CD4-positive, alpha-beta memory T cell (primary cell): Measurements from ENCODE around the gene ZFR. TPM values are rescaled to one million over a fixed set of nuclear protein-coding genes. Genes with fewer than 3 reads are reported as not detected.
A peak's percentile ranks its signal among the peaks of the same experiment; 100 is the strongest.

Source experiments
- CTCF ChIA-PET: fragments of 350-600 bp; sonication (Branson Sonifier 250); formaldehyde crosslinking; loops from one replicate; lab custom pipeline; 2021; ENCODE audit warnings: inconsistent platforms; ENCODE audit not compliant: partially characterized antibody; lab: Charles Lee
- POLR2A ChIA-PET: fragments of 350-600 bp; sonication (Branson Sonifier 250); formaldehyde crosslinking; loops from one replicate; lab custom pipeline; 2021; ENCODE audit not compliant: partially characterized antibody; lab: Charles Lee
- DNase-seq, 5 donors: peaks; one replicate each; pipeline versions ENCODE4 v3.0.0 to v3.0.0-alpha.2; 2020 to 2022; ENCODE audit warnings: mixed read lengths in 1 of 5
- H3K27ac ChIP-seq: one replicate; pipeline ENCODE4 v1.7.0; 2013; ENCODE audit warnings: low read depth, low read length
- H3K27me3 ChIP-seq: 2 replicates; pipeline ENCODE4 v1.7.0; 2013; ENCODE audit warnings: mild to moderate bottlenecking, low read length, moderate library complexity; ENCODE audit not compliant: insufficient read depth
- H3K36me3 ChIP-seq: 2 replicates; pipeline ENCODE4 v1.7.0; 2013; ENCODE audit warnings: mild to moderate bottlenecking, low read length, moderate library complexity; ENCODE audit not compliant: insufficient read depth
- H3K4me1 ChIP-seq: 2 replicates; pipeline ENCODE4 v1.7.0; 2013; ENCODE audit warnings: mild to moderate bottlenecking, low read length, moderate library complexity; ENCODE audit not compliant: insufficient read depth
- H3K4me3 ChIP-seq, 2 donors: one replicate each; pipeline ENCODE4 v1.7.0; 2013; ENCODE audit warnings: low read length in 2 of 2, mild to moderate bottlenecking in 1 of 2
- H3K9me3 ChIP-seq, 2 donors: one replicate each; pipeline ENCODE4 v1.7.0; 2013; ENCODE audit warnings: low read length in 2 of 2, control low read depth in 1 of 2; ENCODE audit not compliant: control insufficient read depth in 1 of 2
- H3K27ac Mint-ChIP-seq, 7 donors: one replicate each; pipeline ENCODE4 v1.8.0; 2020 to 2021; ENCODE audit warnings: mixed read lengths in 7 of 7, mild to moderate bottlenecking in 6 of 7, inconsistent platforms in 3 of 7, moderate library complexity in 3 of 7
- H3K27me3 Mint-ChIP-seq, 2 donors: one replicate each; pipeline ENCODE4 v1.8.0; 2020 to 2021; ENCODE audit warnings: mixed read lengths in 2 of 2
- H3K36me3 Mint-ChIP-seq, 2 donors: one replicate each; pipeline ENCODE4 v1.8.0; 2020 to 2021; ENCODE audit warnings: mixed read lengths in 2 of 2, inconsistent platforms in 1 of 2, mild to moderate bottlenecking in 1 of 2
- H3K4me1 Mint-ChIP-seq, 4 donors: one replicate each; pipeline ENCODE4 v1.8.0; 2020 to 2021; ENCODE audit warnings: mixed read lengths in 4 of 4, mild to moderate bottlenecking in 1 of 4
- H3K4me3 Mint-ChIP-seq, 8 donors: one replicate each; pipeline ENCODE4 v1.8.0; 2020 to 2021; ENCODE audit warnings: mixed read lengths in 8 of 8, mild to moderate bottlenecking in 7 of 8, moderate library complexity in 6 of 8, inconsistent platforms in 3 of 8
- H3K9me3 Mint-ChIP-seq, 8 donors: one replicate each; pipeline ENCODE4 v1.8.0; 2020 to 2021; ENCODE audit warnings: mixed read lengths in 8 of 8, mild to moderate bottlenecking in 5 of 8, inconsistent platforms in 3 of 8, moderate library complexity in 1 of 8
- intact Hi-C: fragments of 100-400 bp; cut with micrococcal nuclease; formaldehyde crosslinking; loops from one replicate; pipeline ENCODE4 v1.15.1; 2023
- polyA plus RNA-seq, 2 donors: library from polyadenylated mRNA; unstranded; fragments of 300-500 nt; fragmentation: Illumina TruSeq; gene quantifications; one replicate each; pipeline ENCODE4 v1.2.3, GENCODE V29; 2021
- total RNA-seq, 2 experiments: library from RNA; stranded (reverse); gene quantifications; one replicate each; pipeline ENCODE4 v1.2.3, GENCODE V29; 2021

ZFR gene
- total and polyA plus RNA-seq, 4 experiments from 2014 or later = 60.1 to 102 (median 72.3) TPM

- Mint-ChIP-seq H3K4me1 (no peaks in the 10 kb centered on the region), H3K9me3 (peaks cover 0 to 9% (median 5%) of the 10 kb centered on the region in 8 donors), H3K36me3 (peaks cover 3 to 5% of the 10 kb centered on the region in 2 donors), H3K27ac (no peak overlapping the region), H3K4me3 (no peak overlapping the region), H3K27me3 (no peaks in the 10 kb centered on the region)
- Histone ChIP-seq H3K4me3 (no peak overlapping the region), H3K27me3 (no peaks in the 10 kb centered on the region), H3K4me1 (no peaks in the 10 kb centered on the region), H3K9me3 (peaks cover 0 to 6% of the 10 kb centered on the region in 2 donors), H3K27ac (no peak overlapping the region), H3K36me3 (no peaks in the 10 kb centered on the region)
- intact Hi-C loops = no loop called here
- no peak for DNase-seq
- ChIA-PET CTCF (interaction anchor here (0.7 to 1.2 kb wide), 2 partner anchors 90 to 292 kb away, joined by 3 read pairs; no protein-coding TSS in a partner anchor), POLR2A (no interaction called here)
These were observed 124.0 kb downstream of the ZFR start for GRCh38 chr5:32320576-32320975.

- DNase-seq = no peak
- ChIA-PET POLR2A (no interaction called here), CTCF (interaction anchor here (1.2 to 4.0 kb wide), 3 partner anchors 9 to 89 kb away, joined by 3 to 19 read pairs (median 4); no protein-coding TSS in a partner anchor)
- no peaks in the 10 kb centered on the region for H3K27me3 ChIP-seq
- Mint-ChIP-seq H3K27ac (no peak overlapping the region), H3K27me3 (no peaks in the 10 kb centered on the region), H3K9me3 (peaks cover 0 to 9% (median 5%) of the 10 kb centered on the region in 8 donors), H3K36me3 (peaks cover 3 to 5% of the 10 kb centered on the region in 2 donors), H3K4me3 (no peak overlapping the region), H3K4me1 (peaks cover 0 to 2% (median 0%) of the 10 kb centered on the region in 4 donors)
- no peak overlapping the region for H3K4me3 ChIP-seq
- no peaks in the 10 kb centered on the region for H3K4me1 ChIP-seq
- H3K27ac ChIP-seq = no peak overlapping the region
- no peaks in the 10 kb centered on the region for H3K36me3 ChIP-seq
- peaks cover 0 to 6% of the 10 kb centered on the region in 2 donors for H3K9me3 ChIP-seq
- intact Hi-C loops = loop anchor here (10.0 kb wide), 2 partner anchors 215 to 1125 kb away; partner anchors contain the start of gene TARS1
These were observed 124.5 kb downstream of the ZFR start for GRCh38 chr5:32319926-32320543.

- H3K4me1 Mint-ChIP-seq = peaks cover 0 to 2% (median under 1%) of the 10 kb centered on the region in 4 donors
- no peak for DNase-seq
- CTCF ChIA-PET = interaction anchor here (1.2 to 4.0 kb wide), 3 partner anchors 9 to 88 kb away, joined by 3 to 19 read pairs (median 4); no protein-coding TSS in a partner anchor
- POLR2A ChIA-PET = no interaction called here
- Histone ChIP-seq H3K9me3 (peaks cover 0 to 6% of the 10 kb centered on the region in 2 donors), H3K4me1 (no peaks in the 10 kb centered on the region), H3K36me3 (no peaks in the 10 kb centered on the region), H3K4me3 (no peak overlapping the region), H3K27ac (no peak overlapping the region), H3K27me3 (no peaks in the 10 kb centered on the region)
- H3K27ac Mint-ChIP-seq = no peak overlapping the region
- peaks cover 3 to 5% of the 10 kb centered on the region in 2 donors for H3K36me3 Mint-ChIP-seq
- H3K4me3 Mint-ChIP-seq = no peak overlapping the region
- H3K9me3 Mint-ChIP-seq = peaks cover 0 to 9% (median 5%) of the 10 kb centered on the region in 8 donors
- no peaks in the 10 kb centered on the region for H3K27me3 Mint-ChIP-seq
- intact Hi-C loops = loop anchor here (10.0 kb wide), 2 partner anchors 215 to 1125 kb away; partner anchors contain the start of gene TARS1
These were observed 125.1 kb downstream of the ZFR start for GRCh38 chr5:32319392-32319791.

- no peak overlapping the region for H3K4me3 ChIP-seq
- ChIA-PET CTCF (interaction anchor here (1.2 to 4.0 kb wide), 2 partner anchors 12 to 84 kb away, joined by 4 to 19 read pairs; no protein-coding TSS in a partner anchor), POLR2A (no interaction called here)
- H3K27ac ChIP-seq = no peak overlapping the region
- H3K4me1 Mint-ChIP-seq = peaks cover 0 to 13% (median 3%) of the 10 kb centered on the region in 4 donors
- intact Hi-C loops = loop anchor here (10.0 kb wide), 2 partner anchors 218 to 1128 kb away; partner anchors contain the start of gene TARS1
- no peak for DNase-seq
- peaks cover 0 to 7% (median 5%) of the 10 kb centered on the region in 8 donors for H3K9me3 Mint-ChIP-seq
- no peak overlapping the region for H3K4me3 Mint-ChIP-seq
- peaks cover 0 to 6% of the 10 kb centered on the region in 2 donors for H3K9me3 ChIP-seq
- H3K4me1 ChIP-seq = no peaks in the 10 kb centered on the region
- H3K36me3 Mint-ChIP-seq = peaks cover 5 to 7% of the 10 kb centered on the region in 2 donors
- H3K27me3 ChIP-seq = no peaks in the 10 kb centered on the region
- H3K27ac Mint-ChIP-seq = no peak overlapping the region
- no peaks in the 10 kb centered on the region for H3K27me3 Mint-ChIP-seq
- no peaks in the 10 kb centered on the region for H3K36me3 ChIP-seq
These were observed 127.5 kb downstream of the ZFR start for GRCh38 chr5:32317041-32317440.

GRCh38 chr5:32315221-32316014 lies 129.1 kb downstream of the ZFR start:
- Mint-ChIP-seq H3K9me3 (no peaks in the 10 kb centered on the region), H3K4me1 (peaks cover 12 to 29% (median 14%) of the 10 kb centered on the region in 4 donors), H3K36me3 (peaks cover 0 to 6% of the 10 kb centered on the region in 2 donors), H3K4me3 (peak overlapping the region; percentile 1 to 73 (median 46)), H3K27me3 (no peaks in the 10 kb centered on the region), H3K27ac (peak overlapping the region in 1 of 7 donors; percentile 15)
- Histone ChIP-seq H3K4me3 (no peak overlapping the region), H3K9me3 (no peaks in the 10 kb centered on the region), H3K36me3 (no peaks in the 10 kb centered on the region), H3K27me3 (no peaks in the 10 kb centered on the region), H3K27ac (no peak overlapping the region), H3K4me1 (peaks cover 14% of the 10 kb centered on the region)
- intact Hi-C loops = loop anchor here (10.0 kb wide), 2 partner anchors 219 to 1129 kb away; partner anchors contain the start of gene TARS1
- no peak for DNase-seq
- POLR2A ChIA-PET = no interaction called here
- CTCF ChIA-PET = no interaction called here

GRCh38 chr5:32314658-32315057 lies 129.9 kb downstream of the ZFR start:
- no peaks in the 10 kb centered on the region for H3K9me3 ChIP-seq
- Mint-ChIP-seq H3K36me3 (peaks cover 0 to 6% of the 10 kb centered on the region in 2 donors), H3K9me3 (no peaks in the 10 kb centered on the region), H3K27ac (peak overlapping the region in 5 of 7 donors; percentile 29 to 86 (median 68)), H3K4me3 (peak overlapping the region in 7 of 8 donors; percentile 19 to 71 (median 49)), H3K4me1 (peaks cover 16 to 35% (median 19%) of the 10 kb centered on the region in 4 donors), H3K27me3 (no peaks in the 10 kb centered on the region)
- no peaks in the 10 kb centered on the region for H3K36me3 ChIP-seq
- no peak overlapping the region for H3K4me3 ChIP-seq
- intact Hi-C loops = loop anchor here (5.0 to 10.0 kb wide), 4 partner anchors 37 to 1130 kb away; partner anchors contain the start of gene TARS1
- ChIA-PET POLR2A (no interaction called here), CTCF (interaction anchor here (2.1 kb wide), 1 partner anchor 15 kb away, joined by 5 read pairs; no protein-coding TSS in a partner anchor)
- peaks cover 21% of the 10 kb centered on the region for H3K4me1 ChIP-seq
- no peaks in the 10 kb centered on the region for H3K27me3 ChIP-seq
- H3K27ac ChIP-seq = no peak overlapping the region
- no peak for DNase-seq
